Esophagus muscularis mucosa (tissue), 4 donors: ENCODE data around the gene N4BP2L2. TPM values are rescaled to one million over a fixed set of nuclear protein-coding genes. Genes with fewer than 3 reads are reported as not detected.

Experiments
- DNase-seq: peaks from one replicate; pipeline ENCODE4 v3.0.0-alpha.2; 2017; ENCODE audit errors: extremely low spot score
- H3K27ac ChIP-seq, 4 donors: fragments of 200-600 bp; sonication (generic); replicated peaks in 1 of 4; 1 replicate in 3 of 4; 2 replicates in 1 of 4; pipeline ENCODE4 v1.5.1; 2016 to 2019; ENCODE audit warnings: mild to moderate bottlenecking in 1 of 4
- H3K27me3 ChIP-seq, 4 donors: fragments of 200-600 bp; sonication (generic); one replicate each; pipeline versions ENCODE4 v1.5.1 to v1.6.0; 2016 to 2019
- H3K36me3 ChIP-seq, 4 donors: fragments of 200-600 bp; sonication (generic); one replicate each; pipeline ENCODE4 v1.5.1; 2016 to 2019
- H3K4me1 ChIP-seq, 4 donors: fragments of 200-600 bp; sonication (generic); one replicate each; pipeline ENCODE4 v1.5.1; 2016 to 2019
- H3K4me3 ChIP-seq, 4 donors: fragments of 200-600 bp; sonication (generic); 1 replicate in 2 of 4; 2 replicates in 2 of 4; pipeline ENCODE4 v1.5.1; 2016 to 2019; ENCODE audit warnings: mild to moderate bottlenecking in 4 of 4, moderate library complexity in 1 of 4
- H3K9me3 ChIP-seq, 4 donors: fragments of 200-600 bp; sonication (generic); 1 replicate in 3 of 4; 2 replicates in 1 of 4; pipeline ENCODE4 v1.5.1; 2016 to 2019
- CTCF ChIP-seq, 3 experiments: fragments of 200-600 bp in 2 of 3; fragments of 450-650 bp in 1 of 3; sonication (generic) in 2 of 3; IDR thresholded peaks; one replicate each; pipeline ENCODE4 v1.5.1; 2017 to 2019; ENCODE audit warnings: antibody characterized with exemption in 3 of 3, mild to moderate bottlenecking in 2 of 3, moderate library complexity in 1 of 3
- EP300 ChIP-seq: sonication (generic); formaldehyde crosslinking; IDR thresholded peaks from one replicate; pipeline ENCODE4 v1.6.1; 2017; ENCODE audit warnings: antibody characterized with exemption
- POLR2A ChIP-seq: fragments of 450-650 bp; IDR thresholded peaks from one replicate; pipeline ENCODE4 v1.6.1; 2017; ENCODE audit warnings: antibody characterized with exemption, moderate library complexity, mild to moderate bottlenecking, low read depth
- POLR2AphosphoS5 ChIP-seq, 2 donors: sonication (generic); formaldehyde crosslinking; IDR thresholded peaks; one replicate each; pipeline ENCODE4 v1.6.1; 2017; ENCODE audit warnings: antibody characterized with exemption in 2 of 2
- WGBS: methylation state at CpG from one replicate; pipeline ENCODE4 v1.1.5; 2018; 5-methylcytosine and 5-hydroxymethylcytosine counted together
- intact Hi-C: fragments of 100-400 bp; cut with DNase I; formaldehyde crosslinking; loops from one replicate; pipeline ENCODE4 v1.15.1; 2023
- total RNA-seq, 4 donors: library from RNA; depleted of rRNA; stranded (reverse); fragments of >200 nt; gene quantifications; one replicate each; pipeline versions ENCODE4 v1.1.0 to v1.2.1, GENCODE V29; 2016

The N4BP2L2 gene
- total RNA-seq, 4 donors from 2014 or later = 81.2 to 198 (median 106) TPM

GRCh38 chr13:32499538-32500210, 38.9 kb downstream of the N4BP2L2 start:
- WGBS = 100% methylated on average over 2 of the region's 2 CpGs
- intact Hi-C loops = no loop called here

GRCh38 chr13:32497589-32497988, 41.0 kb downstream of the N4BP2L2 start:
- no peaks in the 10 kb centered on the region for H3K9me3 ChIP-seq
- H3K4me1 ChIP-seq = peaks cover 3 to 13% (median 5%) of the 10 kb centered on the region in 4 donors
- H3K27ac ChIP-seq = no peak overlapping the region
- TF ChIP-seq CTCF (IDR thresholded peaks at IDR 0.05) (no peak), EP300 (no peak), POLR2A (no peak), POLR2AphosphoS5 (IDR thresholded peaks at IDR 0.05) (no peak)
- no peak overlapping the region for H3K4me3 ChIP-seq
- intact Hi-C loops = no loop called here
- no peaks in the 10 kb centered on the region for H3K36me3 ChIP-seq
- DNase-seq = no peak
- 56% methylated on average over 1 of the region's 1 CpG for WGBS
- H3K27me3 ChIP-seq = no peaks in the 10 kb centered on the region

More at GRCh38 chr13:32499538-32500210, 38.9 kb downstream of the N4BP2L2 start:
- TF ChIP-seq POLR2AphosphoS5 (IDR thresholded peaks at IDR 0.05) (no peak), EP300 (no peak), CTCF (IDR thresholded peaks at IDR 0.05) (no peak), POLR2A (no peak)
- Histone ChIP-seq H3K27me3 (no peaks in the 10 kb centered on the region), H3K4me1 (peaks cover 3 to 13% (median 5%) of the 10 kb centered on the region in 4 donors), H3K36me3 (no peaks in the 10 kb centered on the region), H3K9me3 (no peaks in the 10 kb centered on the region), H3K27ac (no peak overlapping the region), H3K4me3 (no peak overlapping the region)
- DNase-seq = no peak

- no peaks in the 10 kb centered on the region for H3K27me3 ChIP-seq
- intact Hi-C loops = no loop called here
- DNase-seq = no peak
- WGBS = 37% methylated on average over 1 of the region's 1 CpG
- H3K9me3 ChIP-seq = no peaks in the 10 kb centered on the region
- TF ChIP-seq CTCF (IDR thresholded peaks at IDR 0.05) = no peak
- TF ChIP-seq POLR2AphosphoS5 (IDR thresholded peaks at IDR 0.05) = no peak
- TF ChIP-seq EP300 = no peak
- TF ChIP-seq POLR2A = no peak
- H3K4me3 ChIP-seq = no peak overlapping the region
- H3K4me1 ChIP-seq = peaks cover 3 to 13% (median 5%) of the 10 kb centered on the region in 4 donors
- H3K27ac ChIP-seq = no peak overlapping the region
- no peaks in the 10 kb centered on the region for H3K36me3 ChIP-seq
These were observed 41.9 kb downstream of the N4BP2L2 start for GRCh38 chr13:32496599-32497160.

- H3K9me3 ChIP-seq = no peaks in the 10 kb centered on the region
- DNase-seq = no peak
- H3K27ac ChIP-seq = no peak overlapping the region
- H3K36me3 ChIP-seq = no peaks in the 10 kb centered on the region
- intact Hi-C loops = no loop called here
- no peak overlapping the region for H3K4me3 ChIP-seq
- no peak for TF ChIP-seq POLR2A
- no peak for TF ChIP-seq CTCF (IDR thresholded peaks at IDR 0.05)
- TF ChIP-seq EP300 = no peak
- TF ChIP-seq POLR2AphosphoS5 (IDR thresholded peaks at IDR 0.05) = no peak
- peaks cover 3 to 13% (median 5%) of the 10 kb centered on the region in 4 donors for H3K4me1 ChIP-seq
- WGBS = 100% methylated on average over 4 of the region's 4 CpGs
- H3K27me3 ChIP-seq = no peaks in the 10 kb centered on the region
These were observed 42.8 kb downstream of the N4BP2L2 start for GRCh38 chr13:32495841-32496240.
